ENCODE measurements around the gene WDSUB1. TPM values are rescaled to one million over a fixed set of nuclear protein-coding genes. Genes with fewer than 3 reads are reported as not detected.

Gene WDSUB1
- total RNA-seq, 1 donor, result 9.1 TPM

DNA sequence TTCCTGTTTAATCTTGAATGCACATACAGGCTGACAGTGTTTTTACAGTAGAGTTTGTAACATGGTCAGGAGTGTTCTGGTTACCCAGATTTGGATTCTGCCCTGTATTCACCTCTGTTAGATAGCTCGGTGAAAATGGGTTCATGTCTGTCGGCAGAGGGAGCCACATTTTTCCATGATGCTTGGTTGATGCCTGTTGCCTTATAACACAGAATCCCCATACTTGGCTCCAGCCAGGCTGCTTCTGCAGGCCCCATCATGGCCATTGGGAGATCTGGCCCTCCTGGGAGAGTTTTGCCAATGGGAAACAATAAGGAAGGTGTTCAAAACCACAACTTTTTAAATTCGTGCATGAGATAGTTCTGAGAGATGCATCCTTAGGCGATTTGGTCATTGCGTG lies 78.1 kb downstream of the WDSUB1 start:
- H3K4me3 ChIP-seq (ENCODE audit: low read depth, low read length), result no peak overlapping the region
- DNase-seq (ENCODE audit: low read depth), result no peak
- TF ChIP-seq, protein P1, sequence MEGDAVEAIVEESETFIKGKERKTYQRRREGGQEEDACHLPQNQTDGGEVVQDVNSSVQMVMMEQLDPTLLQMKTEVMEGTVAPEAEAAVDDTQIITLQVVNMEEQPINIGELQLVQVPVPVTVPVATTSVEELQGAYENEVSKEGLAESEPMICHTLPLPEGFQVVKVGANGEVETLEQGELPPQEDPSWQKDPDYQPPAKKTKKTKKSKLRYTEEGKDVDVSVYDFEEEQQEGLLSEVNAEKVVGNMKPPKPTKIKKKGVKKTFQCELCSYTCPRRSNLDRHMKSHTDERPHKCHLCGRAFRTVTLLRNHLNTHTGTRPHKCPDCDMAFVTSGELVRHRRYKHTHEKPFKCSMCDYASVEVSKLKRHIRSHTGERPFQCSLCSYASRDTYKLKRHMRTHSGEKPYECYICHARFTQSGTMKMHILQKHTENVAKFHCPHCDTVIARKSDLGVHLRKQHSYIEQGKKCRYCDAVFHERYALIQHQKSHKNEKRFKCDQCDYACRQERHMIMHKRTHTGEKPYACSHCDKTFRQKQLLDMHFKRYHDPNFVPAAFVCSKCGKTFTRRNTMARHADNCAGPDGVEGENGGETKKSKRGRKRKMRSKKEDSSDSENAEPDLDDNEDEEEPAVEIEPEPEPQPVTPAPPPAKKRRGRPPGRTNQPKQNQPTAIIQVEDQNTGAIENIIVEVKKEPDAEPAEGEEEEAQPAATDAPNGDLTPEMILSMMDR (IDR thresholded peaks at IDR 0.05; ENCODE audit: insufficient read depth, low read length), result peak; percentile 13

DNA sequence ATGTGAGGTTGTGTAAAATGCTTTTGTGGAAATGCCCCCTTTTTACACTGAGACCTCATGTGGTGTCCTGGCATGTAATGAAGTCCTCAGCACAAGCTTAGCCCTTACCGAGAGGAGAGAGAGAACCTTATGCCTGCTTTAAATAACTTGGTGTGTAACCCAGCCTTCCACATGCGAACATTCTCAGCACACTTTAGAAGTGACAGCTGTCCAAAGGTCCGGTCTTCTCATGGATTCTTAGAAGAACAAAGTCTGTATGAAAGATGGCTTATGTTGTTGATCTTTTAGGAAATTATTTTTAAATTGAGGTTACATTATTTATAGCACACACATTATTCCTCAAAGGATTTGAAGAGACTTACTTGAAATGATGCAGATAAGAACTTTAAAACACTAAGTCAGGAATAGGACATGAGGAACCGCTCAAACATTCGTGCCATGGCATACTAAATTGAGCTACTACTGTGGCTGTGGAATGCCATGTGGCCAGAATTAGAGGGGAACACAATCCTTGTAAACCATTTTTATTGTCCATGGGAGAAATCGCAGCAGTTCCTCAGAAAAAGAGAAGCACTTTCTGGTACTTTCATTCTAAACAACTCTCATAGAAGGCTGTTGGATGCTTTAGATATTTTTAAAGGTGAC lies 79.6 kb downstream of the WDSUB1 start:
- DNase-seq (ENCODE audit: low read depth), result no peak
- H3K4me3 ChIP-seq (ENCODE audit: low read depth, low read length), result no peak overlapping the region
- TF ChIP-seq, protein P1 (IDR thresholded peaks at IDR 0.05; ENCODE audit: insufficient read depth, low read length), result no peak

DNA sequence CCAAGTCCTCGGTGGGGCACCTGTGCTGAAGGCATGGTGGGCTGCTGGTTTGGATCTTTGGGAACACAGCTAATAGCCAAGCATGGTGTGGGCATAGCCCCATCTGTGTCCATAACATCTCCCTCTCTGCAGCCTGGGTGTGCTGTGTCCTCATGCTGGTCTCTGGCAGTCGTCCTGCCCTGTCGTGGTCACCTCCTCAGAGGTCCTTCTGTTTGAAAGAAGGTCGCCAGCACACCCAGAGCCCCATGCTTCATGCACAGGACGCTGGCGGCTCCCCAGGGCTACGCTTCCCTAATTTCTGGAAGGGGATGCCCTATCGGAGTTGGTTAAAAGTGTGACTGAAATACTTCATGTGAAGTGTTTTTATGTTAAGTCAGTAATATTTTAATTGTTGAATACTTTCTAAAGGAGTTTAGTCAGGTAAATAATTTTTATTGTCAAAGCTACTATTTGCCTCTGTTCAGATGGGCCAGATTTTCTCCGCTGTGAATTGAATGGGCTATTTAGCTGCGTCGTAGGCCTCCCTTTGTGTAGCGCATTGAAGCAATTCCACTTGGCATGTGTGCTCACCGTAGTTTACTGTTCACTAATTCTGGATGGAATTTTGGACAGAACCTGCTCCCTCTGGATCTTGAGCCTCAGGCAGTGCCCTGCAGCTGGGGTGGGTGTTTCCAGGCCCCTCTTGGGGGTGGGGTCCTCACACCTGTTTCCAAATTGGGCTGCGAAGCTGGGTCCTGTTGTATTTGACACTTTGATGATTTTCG lies 81.9 kb downstream of the WDSUB1 start:
- DNase-seq (ENCODE audit: low read depth), result no peak
- no peak overlapping the region for H3K4me3 ChIP-seq (ENCODE audit: low read depth, low read length)

DNA sequence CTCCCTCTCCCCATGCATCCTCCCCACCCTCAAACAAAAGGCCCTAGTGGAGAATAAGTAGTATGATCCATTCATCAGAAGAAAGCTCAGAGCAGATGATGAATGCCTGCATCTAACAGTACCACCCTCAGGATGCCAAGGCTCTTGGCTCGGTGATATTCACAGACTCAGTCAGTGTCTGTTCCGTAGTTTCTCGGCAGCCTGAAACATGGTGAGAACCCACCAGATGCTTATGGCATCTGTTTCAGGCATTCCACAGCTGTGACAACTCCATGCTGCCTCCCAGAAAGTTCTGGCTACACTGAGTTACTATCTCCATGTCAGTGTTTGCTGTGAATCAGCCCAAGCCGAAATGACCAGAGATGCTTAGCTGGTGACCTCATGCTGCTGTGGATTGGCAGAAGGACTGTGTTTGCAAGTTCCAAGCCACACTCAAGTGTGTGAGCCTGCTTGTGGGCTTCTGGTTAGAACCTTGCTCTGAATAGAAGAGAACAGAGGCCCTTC lies 83.9 kb downstream of the WDSUB1 start:
- TF ChIP-seq, protein P1 (IDR thresholded peaks at IDR 0.05; ENCODE audit: insufficient read depth, low read length), result peak; percentile 48
- no peak overlapping the region for H3K4me3 ChIP-seq (ENCODE audit: low read depth, low read length)
- DNase-seq (ENCODE audit: low read depth), result peak; percentile 99

More for the DNA sequence above, 81.9 kb downstream of the WDSUB1 start:
- TF ChIP-seq, protein P1 (IDR thresholded peaks at IDR 0.05; ENCODE audit: insufficient read depth, low read length), result no peak

DNA sequence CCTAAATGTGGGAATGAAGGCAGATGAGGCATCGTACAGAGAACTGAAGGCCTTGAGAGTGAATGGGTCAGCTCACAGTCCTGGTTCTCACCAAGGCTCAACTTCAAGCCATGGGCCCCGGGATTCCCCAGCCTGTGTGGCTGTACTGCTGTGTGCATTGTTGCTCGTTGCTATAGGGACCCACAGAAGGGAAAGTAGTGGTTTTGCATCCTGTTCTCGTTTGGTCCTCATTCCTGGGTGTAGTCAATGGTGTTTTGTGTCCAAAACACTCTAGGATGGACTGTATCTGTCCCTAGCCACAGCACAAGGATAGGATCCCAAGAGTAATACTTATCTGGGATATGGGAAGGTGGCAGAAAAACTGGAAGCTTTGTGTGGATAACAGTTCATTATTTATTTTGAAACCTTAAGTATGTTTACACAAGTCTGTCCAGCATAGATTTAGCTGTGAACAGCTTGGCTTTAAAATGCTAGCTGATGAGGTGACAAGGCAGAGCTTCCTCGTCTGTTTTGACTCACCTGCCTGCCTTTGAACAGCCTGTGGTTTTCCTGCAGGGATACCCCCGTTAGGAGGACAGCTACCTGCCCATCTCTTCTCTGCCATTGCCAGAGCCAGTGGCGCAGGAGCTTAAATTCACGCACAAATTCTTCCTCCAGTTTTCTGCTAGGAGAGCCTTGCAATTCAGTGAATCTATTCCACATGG lies 85.0 kb downstream of the WDSUB1 start:
- TF ChIP-seq, protein P1 (IDR thresholded peaks at IDR 0.05; ENCODE audit: insufficient read depth, low read length), result no peak
- H3K4me3 ChIP-seq (ENCODE audit: low read depth, low read length), result no peak overlapping the region
- peak; percentile 52 for DNase-seq (ENCODE audit: low read depth)

DNA sequence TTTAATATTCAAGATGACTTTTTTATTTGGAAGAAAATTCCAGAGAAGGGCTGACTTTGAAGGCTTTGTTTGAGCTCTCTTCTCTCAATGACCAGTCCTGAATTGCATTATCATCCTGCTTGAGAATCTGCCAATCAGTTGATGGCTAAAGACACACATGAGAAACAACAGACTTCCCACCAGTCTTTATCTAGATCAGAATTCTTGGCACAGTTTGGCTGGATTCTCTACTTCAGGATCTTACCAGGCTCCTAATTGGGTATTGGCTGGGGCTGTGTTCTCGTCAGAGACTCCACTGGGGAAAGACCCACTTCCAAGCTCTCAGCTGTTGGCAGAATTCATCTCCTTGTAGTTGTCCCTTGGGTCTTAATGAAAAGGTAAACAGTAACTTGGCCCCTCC lies 86.0 kb downstream of the WDSUB1 start:
- TF ChIP-seq, protein P1 (IDR thresholded peaks at IDR 0.05; ENCODE audit: insufficient read depth, low read length), result no peak
- peak; percentile 97 for DNase-seq (ENCODE audit: low read depth)
- no peak overlapping the region for H3K4me3 ChIP-seq (ENCODE audit: low read depth, low read length)

Measured in fibroblast of the aortic adventitia (primary cell).